ENCODE results near the gene CCDC28A. TPM values are rescaled to one million over a fixed set of nuclear protein-coding genes. Genes with fewer than 3 reads are reported as not detected.

The CCDC28A gene
- polyA plus RNA-seq, 3 donors: 16.6 to 53.3 (median 42.6) TPM

DNA sequence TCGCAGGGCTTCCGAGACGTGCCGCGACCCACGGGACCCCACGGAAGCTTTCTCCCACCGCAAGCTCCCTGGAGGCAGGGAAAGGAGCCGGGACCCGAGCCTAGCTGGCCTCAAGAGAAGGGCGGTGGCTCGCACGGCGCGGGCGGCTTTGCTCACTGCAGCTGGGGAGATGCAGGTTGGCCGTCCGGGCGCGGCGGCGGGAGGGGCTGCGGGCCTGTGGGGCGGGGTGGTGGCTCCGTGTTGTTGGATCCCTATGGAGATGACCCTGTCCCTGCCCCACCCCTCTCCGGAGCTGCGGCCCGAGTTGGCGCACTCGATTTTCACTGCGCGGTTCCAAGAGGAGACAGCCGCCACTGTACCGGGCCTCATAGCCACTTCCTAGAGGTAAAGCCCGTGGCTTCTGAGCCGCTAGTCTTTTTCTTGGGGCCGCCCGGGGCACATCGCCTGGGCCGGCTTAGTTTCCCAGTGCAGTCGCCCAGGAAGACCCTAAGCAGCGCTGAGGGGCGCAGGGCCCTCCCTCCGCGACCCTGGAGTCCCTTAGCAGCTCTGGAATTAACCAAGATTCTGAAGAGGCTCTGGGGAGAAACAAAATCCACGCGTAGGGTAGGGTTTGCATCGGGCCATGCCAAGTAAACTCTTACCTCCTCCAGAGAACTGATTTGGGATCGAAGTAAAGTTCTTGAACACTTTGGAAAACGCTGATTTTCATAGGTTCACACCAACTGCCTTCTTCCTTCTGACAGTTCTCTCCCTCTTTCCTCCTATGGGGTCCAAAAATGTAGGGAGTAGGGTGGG is 22.4 kb downstream of the CCDC28A start, which contains the start of gene ECT2L:
ECT2L (plus strand) TSS at position 279 of the 795 bp plus-strand sequence. CDS start 17,188 bp downstream, outside the sequence.
- peaks cover 3 to 9% of the 10 kb centered on the region in 2 donors for H3K4me1 ChIP-seq (ENCODE audit: control insufficient read depth in 1 of 2, insufficient read depth in 2 of 2, low read length in 2 of 2)
- WGBS (ENCODE audit: insufficient coverage): 41% methylated on average over 38 of the region's 50 CpGs
- no peak within 1 kb of the TSS for H3K4me3 ChIP-seq (replicated peaks in 1 of 3; ENCODE audit: low read depth in 2 of 3, low read length in 3 of 3)
- intact Hi-C loops (cut with micrococcal nuclease): no loop called here
- H3K9me3 Mint-ChIP-seq: peaks cover 0 to 2% (median 0%) of the 10 kb centered on the region in 7 donors
- no peaks in the 10 kb centered on the region for H4K20me1 ChIP-seq (ENCODE audit: insufficient read depth, low read length)
- H3K9ac ChIP-seq (ENCODE audit: insufficient read depth, low read length, poor library complexity, severe bottlenecking): no peak within 1 kb of the TSS
- H3K27me3 Mint-ChIP-seq (ENCODE audit: low read depth in 3 of 3): peaks cover 8 to 23% (median 21%) of the 10 kb centered on the region in 3 donors
- H3K36me3 ChIP-seq (replicated peaks in 1 of 2; ENCODE audit: control insufficient read depth in 1 of 2, insufficient read depth in 2 of 2, low read length in 2 of 2): peaks cover under 1 to 20% of the 10 kb centered on the region in 2 donors
- H3K4me2 ChIP-seq (replicated peaks; ENCODE audit: extremely low read depth, low read length, poor library complexity, severe bottlenecking): peak within 1 kb of the TSS; percentile 40
- peaks cover 25 to 27% of the 10 kb centered on the region in 2 donors for H3K36me3 Mint-ChIP-seq
- no peak for DNase-seq
- H3K27me3 ChIP-seq (ENCODE audit: control insufficient read depth in 2 of 2, insufficient read depth in 2 of 2, low read length in 2 of 2): peaks cover 10 to 27% of the 10 kb centered on the region in 2 donors
- H2AFZ ChIP-seq (ENCODE audit: insufficient read depth, low read depth, low read length, poor library complexity, severe bottlenecking): no peak within 1 kb of the TSS
- H3K4me3 Mint-ChIP-seq: peak within 1 kb of the TSS in 1 of 2 donors; percentile 59
- no peak within 1 kb of the TSS for H3K27ac ChIP-seq (ENCODE audit: low read depth in 1 of 2, low read length in 2 of 2)
- H3K9me3 ChIP-seq (replicated peaks in 1 of 2; ENCODE audit: control insufficient read depth in 1 of 2, insufficient read depth in 1 of 2, low read length in 2 of 2): no peaks in the 10 kb centered on the region
- TF ChIP-seq, protein P1, sequence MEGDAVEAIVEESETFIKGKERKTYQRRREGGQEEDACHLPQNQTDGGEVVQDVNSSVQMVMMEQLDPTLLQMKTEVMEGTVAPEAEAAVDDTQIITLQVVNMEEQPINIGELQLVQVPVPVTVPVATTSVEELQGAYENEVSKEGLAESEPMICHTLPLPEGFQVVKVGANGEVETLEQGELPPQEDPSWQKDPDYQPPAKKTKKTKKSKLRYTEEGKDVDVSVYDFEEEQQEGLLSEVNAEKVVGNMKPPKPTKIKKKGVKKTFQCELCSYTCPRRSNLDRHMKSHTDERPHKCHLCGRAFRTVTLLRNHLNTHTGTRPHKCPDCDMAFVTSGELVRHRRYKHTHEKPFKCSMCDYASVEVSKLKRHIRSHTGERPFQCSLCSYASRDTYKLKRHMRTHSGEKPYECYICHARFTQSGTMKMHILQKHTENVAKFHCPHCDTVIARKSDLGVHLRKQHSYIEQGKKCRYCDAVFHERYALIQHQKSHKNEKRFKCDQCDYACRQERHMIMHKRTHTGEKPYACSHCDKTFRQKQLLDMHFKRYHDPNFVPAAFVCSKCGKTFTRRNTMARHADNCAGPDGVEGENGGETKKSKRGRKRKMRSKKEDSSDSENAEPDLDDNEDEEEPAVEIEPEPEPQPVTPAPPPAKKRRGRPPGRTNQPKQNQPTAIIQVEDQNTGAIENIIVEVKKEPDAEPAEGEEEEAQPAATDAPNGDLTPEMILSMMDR (IDR thresholded peaks at IDR 0.05): no peak
- no peaks in the 10 kb centered on the region for H3K79me2 ChIP-seq (ENCODE audit: insufficient read depth, low read length)
- H3K4me1 Mint-ChIP-seq: peaks cover 9% of the 10 kb centered on the region
- no peak within 1 kb of the TSS for H3K27ac Mint-ChIP-seq

DNA sequence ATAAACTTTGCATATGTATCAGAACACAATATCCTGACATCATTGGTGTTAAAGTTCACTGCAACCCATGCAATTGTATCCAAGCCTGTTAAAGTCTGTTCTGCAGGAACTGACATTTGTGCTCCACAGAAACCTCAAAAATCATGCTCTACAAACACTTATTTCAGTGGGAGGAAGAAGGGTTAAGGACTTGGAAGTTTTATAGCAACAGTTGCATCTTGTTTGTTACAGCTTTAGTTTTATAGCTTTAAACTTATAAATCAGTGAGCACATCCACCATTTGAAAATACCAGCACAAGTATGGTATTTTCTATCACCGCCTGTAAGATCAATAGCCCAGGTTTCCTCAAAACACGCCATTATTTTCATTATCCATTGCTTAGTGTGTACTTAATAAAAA is 23.2 kb downstream of the CCDC28A start:
- H3K36me3 ChIP-seq (replicated peaks in 1 of 2; ENCODE audit: control insufficient read depth in 1 of 2, insufficient read depth in 2 of 2, low read length in 2 of 2): peaks cover 0 to 13% of the 10 kb centered on the region in 2 donors
- H3K27me3 ChIP-seq (ENCODE audit: control insufficient read depth in 2 of 2, insufficient read depth in 2 of 2, low read length in 2 of 2): peaks cover 10 to 27% of the 10 kb centered on the region in 2 donors
- H3K27ac Mint-ChIP-seq: no peak overlapping the region
- no peak overlapping the region for H3K4me3 Mint-ChIP-seq
- H3K79me2 ChIP-seq (ENCODE audit: insufficient read depth, low read length): no peaks in the 10 kb centered on the region
- intact Hi-C loops (cut with micrococcal nuclease): no loop called here
- no peak overlapping the region for H3K27ac ChIP-seq (ENCODE audit: low read depth in 1 of 2, low read length in 2 of 2)
- TF ChIP-seq, protein P1 (IDR thresholded peaks at IDR 0.05): no peak
- no peak overlapping the region for H3K4me2 ChIP-seq (replicated peaks; ENCODE audit: extremely low read depth, low read length, poor library complexity, severe bottlenecking)
- no peak overlapping the region for H3K9ac ChIP-seq (ENCODE audit: insufficient read depth, low read length, poor library complexity, severe bottlenecking)
- H3K27me3 Mint-ChIP-seq (ENCODE audit: low read depth in 3 of 3): peaks cover 8 to 23% (median 21%) of the 10 kb centered on the region in 3 donors
- H4K20me1 ChIP-seq (ENCODE audit: insufficient read depth, low read length): no peaks in the 10 kb centered on the region
- H3K4me1 ChIP-seq (ENCODE audit: control insufficient read depth in 1 of 2, insufficient read depth in 2 of 2, low read length in 2 of 2): peaks cover 3 to 9% of the 10 kb centered on the region in 2 donors
- peaks cover 18 to 19% of the 10 kb centered on the region in 2 donors for H3K36me3 Mint-ChIP-seq
- no peak for DNase-seq
- H3K4me1 Mint-ChIP-seq: peaks cover 9% of the 10 kb centered on the region
- no peak overlapping the region for H3K4me3 ChIP-seq (replicated peaks in 1 of 3; ENCODE audit: low read depth in 2 of 3, low read length in 3 of 3)
- whole genome bisulfite sequencing (ENCODE audit: insufficient coverage): no CpG with 5 or more reads among the region's 2 CpGs
- H3K9me3 ChIP-seq (replicated peaks in 1 of 2; ENCODE audit: control insufficient read depth in 1 of 2, insufficient read depth in 1 of 2, low read length in 2 of 2): no peaks in the 10 kb centered on the region
- H3K9me3 Mint-ChIP-seq: peaks cover 0 to 2% (median 0%) of the 10 kb centered on the region in 7 donors
- H2AFZ ChIP-seq (ENCODE audit: insufficient read depth, low read depth, low read length, poor library complexity, severe bottlenecking): no peak overlapping the region
